NCI-H128 (cell line): ENCODE measurements around the gene ATAD2B.
"Not testable (repeated sequence)": the region's sequence is repeated elsewhere in the genome, so short reads cannot be mapped to it uniquely, and the experiment has no call there.

ENCODE experiments used
- DNase-seq: peaks from one replicate; lab custom pipeline; 2025; ENCODE audit not compliant: unreplicated experiment; lab: John Stamatoyannopoulos, UW

Gene ATAD2B

GRCh38 chr2:23793476-23793875 is 133.4 kb downstream of the ATAD2B start:
- no peak for DNase-seq

GRCh38 chr2:23791030-23791429 is 135.9 kb downstream of the ATAD2B start:
- DNase-seq: no peak

- no peak for DNase-seq
Observed at GRCh38 chr2:23789012-23789411, 137.9 kb downstream of the ATAD2B start.

GRCh38 chr2:23788100-23788499 is 138.8 kb downstream of the ATAD2B start:
- DNase-seq: no peak

DNA sequence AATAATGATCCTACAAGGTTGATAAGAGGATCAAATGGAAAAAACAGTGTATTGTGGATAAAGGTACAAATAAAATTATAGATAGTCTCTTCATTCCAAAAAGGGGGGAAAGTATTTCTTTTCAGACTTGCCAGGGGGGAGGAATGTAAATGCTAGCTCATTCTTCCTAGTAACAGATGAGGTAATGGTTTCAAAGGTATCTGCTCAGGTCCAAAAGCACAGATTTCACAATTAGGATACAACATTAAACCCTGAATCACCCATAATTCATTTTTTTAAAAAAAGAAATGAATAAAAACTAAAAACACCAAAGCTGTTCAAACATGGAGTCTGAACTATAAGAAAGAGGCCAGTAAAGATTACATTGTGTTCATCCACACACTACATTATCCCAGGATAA is 142.0 kb downstream of the ATAD2B start:
- no peak for DNase-seq

DNA sequence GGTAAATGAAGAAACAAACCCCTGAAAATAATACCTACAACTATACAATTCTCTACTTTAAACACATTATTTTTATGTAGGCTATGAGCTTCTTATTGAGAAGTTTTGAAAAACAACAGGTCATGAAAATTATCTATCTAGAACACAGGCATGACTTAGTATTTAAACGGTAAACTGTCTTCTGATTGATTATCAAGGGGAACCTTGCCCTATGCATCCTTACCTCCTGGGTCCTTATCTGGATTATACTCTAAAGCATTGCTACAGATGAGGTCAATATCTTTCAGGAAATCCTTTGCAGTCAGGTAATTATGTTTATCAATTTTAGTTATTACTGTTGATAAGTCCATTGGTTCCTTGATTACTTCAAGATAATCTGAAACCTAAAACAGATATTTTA is 144.3 kb downstream of the ATAD2B start:
- DNase-seq: no peak

- DNase-seq: no peak
Observed at GRCh38 chr2:23782126-23782525, 144.8 kb downstream of the ATAD2B start.

DNA sequence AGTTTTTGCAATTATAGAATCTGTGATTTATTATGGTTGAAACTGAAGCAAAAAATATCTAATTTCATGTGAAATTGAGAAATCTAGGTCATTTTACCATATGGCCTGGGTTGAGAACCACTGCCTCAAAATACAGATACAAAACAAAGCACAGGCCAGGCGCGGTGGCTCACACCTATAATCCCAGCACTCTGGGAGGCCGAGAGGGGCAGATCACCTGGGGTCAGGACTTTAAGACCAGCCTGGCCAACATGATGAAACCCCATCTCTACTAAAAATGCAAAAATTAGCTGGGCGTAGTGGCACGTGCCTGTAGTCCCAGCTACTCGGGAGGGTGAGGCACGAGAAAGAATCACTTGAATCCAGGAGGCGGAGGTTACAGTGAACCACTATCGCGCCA is 146.5 kb downstream of the ATAD2B start:
- not testable (repeated sequence) for DNase-seq

DNA sequence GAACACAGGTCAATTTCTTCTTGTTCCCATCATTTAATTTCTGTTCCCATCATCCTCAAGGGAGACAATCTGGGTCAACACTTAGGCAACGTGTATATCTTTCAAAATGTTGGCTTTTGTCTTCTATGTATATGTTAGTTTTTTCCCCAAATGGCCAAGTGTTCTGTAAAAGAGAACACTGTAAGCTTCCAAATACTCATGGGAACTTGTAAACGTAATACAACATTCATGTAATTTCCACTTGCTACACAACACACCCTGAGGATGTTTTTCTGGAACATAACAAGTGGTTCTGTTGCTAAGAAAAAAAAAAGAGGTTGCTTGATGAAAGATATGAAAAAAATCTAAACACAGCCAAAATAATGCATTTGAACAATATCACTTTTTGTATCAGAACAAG is 149.1 kb downstream of the ATAD2B start:
- no peak for DNase-seq

DNA sequence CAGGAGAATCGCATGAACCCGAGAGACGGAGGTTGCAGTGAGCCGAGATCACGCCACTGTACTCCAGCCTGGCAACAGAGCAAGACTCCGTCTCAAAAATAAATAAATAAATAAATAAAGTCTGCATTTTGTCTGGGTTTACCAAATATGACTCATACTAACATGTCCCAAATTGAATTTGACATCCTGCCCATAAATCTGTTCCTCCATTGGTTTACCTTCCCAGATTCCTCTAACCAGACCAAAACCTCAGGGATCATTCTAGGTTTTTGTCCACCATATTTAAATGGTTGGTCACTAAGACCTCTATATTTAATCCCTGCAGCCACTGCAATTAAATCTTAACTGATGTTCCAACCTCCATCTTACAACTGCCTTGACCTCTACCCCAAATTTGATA is 150.9 kb downstream of the ATAD2B start:
- DNase-seq: no peak

GRCh38 chr2:23772684-23773083 is 154.2 kb downstream of the ATAD2B start:
- no peak for DNase-seq

- DNase-seq: no peak
Observed at GRCh38 chr2:23772056-23772455, 154.9 kb downstream of the ATAD2B start.

GRCh38 chr2:23769364-23769763 is 157.6 kb downstream of the ATAD2B start:
- no peak for DNase-seq

DNA sequence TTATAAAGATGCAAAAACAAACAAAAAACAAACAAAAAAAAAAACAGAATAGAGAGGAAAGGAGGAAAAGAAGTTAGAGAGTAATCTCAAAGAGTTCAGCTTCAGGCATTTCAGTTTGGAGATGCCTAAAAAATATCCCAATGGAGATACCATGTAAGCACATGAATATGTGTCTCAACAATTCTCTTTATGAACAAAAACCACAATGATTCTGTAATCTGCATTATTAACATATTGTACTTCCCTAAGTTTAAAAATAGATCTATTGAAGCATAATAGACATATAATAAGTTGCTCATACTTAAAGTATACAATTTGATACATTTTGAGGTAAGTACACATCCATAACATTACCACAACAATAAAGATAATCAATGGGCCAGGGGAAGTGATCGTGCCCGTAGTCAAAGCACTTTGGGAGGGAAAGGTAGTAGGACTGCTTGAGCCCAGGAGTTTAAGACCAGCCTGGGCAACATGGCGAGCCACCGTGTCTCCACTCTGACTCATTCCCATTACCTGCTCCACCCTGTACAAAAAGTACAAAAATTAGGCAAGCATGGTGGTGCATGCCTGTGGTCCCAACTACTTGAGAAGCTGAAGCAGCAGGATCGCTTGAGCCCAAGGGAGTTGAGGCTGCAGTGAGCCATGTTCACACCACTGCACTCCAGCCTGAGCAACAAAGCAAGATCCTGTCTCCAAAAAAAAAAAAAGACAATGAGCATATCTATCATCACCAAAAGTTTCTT is 158.9 kb downstream of the ATAD2B start:
- no peak for DNase-seq

- no peak for DNase-seq
Observed at GRCh38 chr2:23762141-23762540, 164.8 kb downstream of the ATAD2B start.

- DNase-seq: no peak
Observed at GRCh38 chr2:23761638-23762037, 165.3 kb downstream of the ATAD2B start.

DNA sequence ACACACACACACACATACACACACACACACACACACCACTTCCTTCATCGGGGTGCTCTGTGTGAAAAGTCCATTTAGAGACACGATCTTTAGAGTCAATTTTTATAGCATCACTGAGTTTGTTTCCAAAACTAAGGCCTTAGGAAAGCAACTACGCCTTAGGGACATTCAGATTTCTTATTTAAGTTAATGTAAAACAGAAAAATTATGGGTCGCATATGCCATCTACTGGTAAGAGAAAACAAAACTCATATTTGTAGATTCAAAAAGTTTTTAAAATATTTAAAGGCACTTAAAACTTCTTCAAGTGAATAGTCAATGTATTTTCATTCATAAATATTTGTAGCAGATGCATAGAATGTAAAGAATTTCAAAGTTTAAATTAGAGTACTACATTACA is 166.2 kb downstream of the ATAD2B start:
- DNase-seq: no peak

- no peak for DNase-seq
Observed at GRCh38 chr2:23757686-23758433, 169.1 kb downstream of the ATAD2B start.

DNA sequence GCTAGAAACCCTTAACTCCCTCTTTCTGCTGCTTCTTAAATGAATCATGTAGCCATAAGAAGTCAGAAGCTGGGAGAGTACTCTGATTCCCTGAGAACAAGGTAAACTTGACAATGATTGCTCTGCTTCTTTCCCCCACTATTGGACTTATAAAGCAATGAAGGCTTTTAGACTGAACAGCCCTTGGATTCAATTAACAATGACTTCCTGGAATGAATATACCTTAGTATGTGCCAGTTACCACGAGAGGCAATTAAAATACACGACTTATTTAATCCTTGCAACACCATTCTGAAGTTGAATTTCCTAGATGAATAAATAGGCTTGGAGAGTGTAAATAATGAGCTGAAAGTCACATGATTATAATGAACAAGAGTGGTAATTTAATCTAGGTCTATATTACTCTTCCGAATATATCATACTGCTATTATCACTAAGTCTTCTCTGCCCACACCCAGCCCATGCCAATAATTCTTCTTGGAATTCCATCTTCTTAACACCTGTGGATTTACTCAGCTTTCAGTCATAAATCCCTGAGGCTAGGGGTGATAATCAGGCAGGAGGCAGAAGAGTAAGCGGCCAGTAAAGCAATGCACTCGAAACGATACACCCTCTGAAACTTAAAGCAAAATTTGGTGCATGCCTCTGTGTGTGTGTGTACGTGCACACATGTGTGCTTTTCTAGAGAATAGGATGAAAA is 170.2 kb downstream of the ATAD2B start:
- no peak for DNase-seq

- no peak for DNase-seq
Observed at GRCh38 chr2:23754970-23755369, 172.0 kb downstream of the ATAD2B start.

- no peak for DNase-seq
Observed at GRCh38 chr2:23753291-23754010, 173.5 kb downstream of the ATAD2B start.
